ENCODE data around the gene PDXP.

- TF ChIP-seq, protein P1, sequence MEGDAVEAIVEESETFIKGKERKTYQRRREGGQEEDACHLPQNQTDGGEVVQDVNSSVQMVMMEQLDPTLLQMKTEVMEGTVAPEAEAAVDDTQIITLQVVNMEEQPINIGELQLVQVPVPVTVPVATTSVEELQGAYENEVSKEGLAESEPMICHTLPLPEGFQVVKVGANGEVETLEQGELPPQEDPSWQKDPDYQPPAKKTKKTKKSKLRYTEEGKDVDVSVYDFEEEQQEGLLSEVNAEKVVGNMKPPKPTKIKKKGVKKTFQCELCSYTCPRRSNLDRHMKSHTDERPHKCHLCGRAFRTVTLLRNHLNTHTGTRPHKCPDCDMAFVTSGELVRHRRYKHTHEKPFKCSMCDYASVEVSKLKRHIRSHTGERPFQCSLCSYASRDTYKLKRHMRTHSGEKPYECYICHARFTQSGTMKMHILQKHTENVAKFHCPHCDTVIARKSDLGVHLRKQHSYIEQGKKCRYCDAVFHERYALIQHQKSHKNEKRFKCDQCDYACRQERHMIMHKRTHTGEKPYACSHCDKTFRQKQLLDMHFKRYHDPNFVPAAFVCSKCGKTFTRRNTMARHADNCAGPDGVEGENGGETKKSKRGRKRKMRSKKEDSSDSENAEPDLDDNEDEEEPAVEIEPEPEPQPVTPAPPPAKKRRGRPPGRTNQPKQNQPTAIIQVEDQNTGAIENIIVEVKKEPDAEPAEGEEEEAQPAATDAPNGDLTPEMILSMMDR (IDR thresholded peaks at IDR 0.05 in 8 of 11, conservative IDR thresholded peaks at IDR 0.05 in 3 of 11), result no peak
- TF ChIP-seq POLR2A (IDR thresholded peaks at IDR 0.05) (no peak), POLR2AphosphoS5 (IDR thresholded peaks at IDR 0.05) (peak in 2 of 3 donors; percentile 31 to 59)
Observed at GRCh38 chr22:37628830-37629229, 29.7 kb upstream of the PDXP start.
